Smooth muscle cell (in vitro differentiated cells): ENCODE measurements around the gene SAFB2. TPM values are rescaled to one million over a fixed set of nuclear protein-coding genes. Genes with fewer than 3 reads are reported as not detected.

Source experiments
- DNase-seq: peaks from one replicate; lab custom pipeline; 2025; ENCODE audit not compliant: unreplicated experiment; lab: John Stamatoyannopoulos, UW
- H2AFZ ChIP-seq: fragments of 200-600 bp; sonication (generic); 2 replicates; pipeline ENCODE4 v1.6.0; 2016; ENCODE audit warnings: antibody characterized with exemption, low read depth, mild to moderate bottlenecking
- H3F3A ChIP-seq: fragments of 200-600 bp; sonication (generic); 2 replicates; pipeline ENCODE4 v1.6.0; 2017; ENCODE audit warnings: antibody characterized with exemption, low read depth
- H3K27ac ChIP-seq: fragments of 200-600 bp; sonication (generic); 2 replicates; pipeline ENCODE4 v1.5.1; 2016; ENCODE audit warnings: low read depth, mild to moderate bottlenecking
- H3K27me3 ChIP-seq: fragments of 200-600 bp; sonication (generic); 2 replicates; pipeline ENCODE4 v1.6.1; 2016; ENCODE audit warnings: low read depth, mild to moderate bottlenecking
- H3K36me3 ChIP-seq: fragments of 200-600 bp; sonication (generic); 2 replicates; pipeline ENCODE4 v1.5.1; 2016; ENCODE audit warnings: low read depth
- H3K4me1 ChIP-seq: fragments of 200-600 bp; sonication (generic); 2 replicates; pipeline ENCODE4 v1.5.1; 2016; ENCODE audit warnings: low read depth
- H3K4me2 ChIP-seq: fragments of 200-600 bp; sonication (generic); 2 replicates; pipeline ENCODE4 v1.6.0; 2016; ENCODE audit warnings: mild to moderate bottlenecking
- H3K4me3 ChIP-seq: fragments of 200-600 bp; sonication (generic); 2 replicates; pipeline ENCODE4 v1.5.1; 2016; ENCODE audit warnings: mild to moderate bottlenecking
- H3K79me2 ChIP-seq: fragments of 200-600 bp; sonication (generic); 2 replicates; pipeline ENCODE4 v1.6.0; 2016; ENCODE audit warnings: low read depth, mild to moderate bottlenecking
- H3K9ac ChIP-seq: fragments of 200-600 bp; sonication (generic); 2 replicates; pipeline ENCODE4 v1.6.0; 2016; ENCODE audit warnings: low read depth
- H3K9me3 ChIP-seq: fragments of 200-600 bp; sonication (generic); replicated peaks from 2 replicates; pipeline ENCODE4 v1.5.1; 2016; ENCODE audit warnings: low read depth
- H4K20me1 ChIP-seq: fragments of 200-600 bp; sonication (generic); 2 replicates; pipeline ENCODE4 v1.6.0; 2016; ENCODE audit warnings: low read depth
- WGBS: methylation state at CpG from one replicate; pipeline ENCODE4 v1.1.7; 2016; ENCODE audit warnings: low lambda C conversion rate; 5-methylcytosine and 5-hydroxymethylcytosine counted together
- polyA plus RNA-seq: library from polyadenylated mRNA; unstranded; fragments of >200 nt; fragmentation: Nextera tagmentation; extraction: Ambion mirVana; gene quantifications from 2 replicates; pipeline ENCODE4 v1.2.1, GENCODE V29; 2016
- total RNA-seq: library from RNA; depleted of rRNA; stranded (reverse); fragments of >200 nt; gene quantifications from 2 replicates; pipeline ENCODE4 v1.2.3, GENCODE V29; 2014
- TF ChIP-seq, protein P1 (sequence below): fragments of 200-600 bp; sonication (generic); IDR thresholded peaks from 2 replicates; pipeline ENCODE4 v1.5.1; 2017; ENCODE audit warnings: borderline replicate concordance, mild to moderate bottlenecking, antibody characterized with exemption; ENCODE audit not compliant: insufficient read depth, poor library complexity, severe bottlenecking

SAFB2 gene
- total and polyA plus RNA-seq, 2 experiments from 2014 or later = 28.9 to 44.9 TPM

GRCh38 chr19:5590865-5591154, 31.8 kb downstream of the SAFB2 start:
- Histone ChIP-seq H3K9me3 (no peaks in the 10 kb centered on the region), H3K27me3 (no peaks in the 10 kb centered on the region), H3K36me3 (peaks cover 4% of the 10 kb centered on the region), H3K4me1 (peaks cover 7% of the 10 kb centered on the region), H3F3A (no peaks in the 10 kb centered on the region), H2AFZ (no peak overlapping the region), H3K79me2 (no peaks in the 10 kb centered on the region), H3K27ac (no peak overlapping the region), H4K20me1 (peaks cover 16% of the 10 kb centered on the region), H3K4me3 (no peak overlapping the region), H3K4me2 (no peak overlapping the region), H3K9ac (no peak overlapping the region)
- TF ChIP-seq, protein P1, sequence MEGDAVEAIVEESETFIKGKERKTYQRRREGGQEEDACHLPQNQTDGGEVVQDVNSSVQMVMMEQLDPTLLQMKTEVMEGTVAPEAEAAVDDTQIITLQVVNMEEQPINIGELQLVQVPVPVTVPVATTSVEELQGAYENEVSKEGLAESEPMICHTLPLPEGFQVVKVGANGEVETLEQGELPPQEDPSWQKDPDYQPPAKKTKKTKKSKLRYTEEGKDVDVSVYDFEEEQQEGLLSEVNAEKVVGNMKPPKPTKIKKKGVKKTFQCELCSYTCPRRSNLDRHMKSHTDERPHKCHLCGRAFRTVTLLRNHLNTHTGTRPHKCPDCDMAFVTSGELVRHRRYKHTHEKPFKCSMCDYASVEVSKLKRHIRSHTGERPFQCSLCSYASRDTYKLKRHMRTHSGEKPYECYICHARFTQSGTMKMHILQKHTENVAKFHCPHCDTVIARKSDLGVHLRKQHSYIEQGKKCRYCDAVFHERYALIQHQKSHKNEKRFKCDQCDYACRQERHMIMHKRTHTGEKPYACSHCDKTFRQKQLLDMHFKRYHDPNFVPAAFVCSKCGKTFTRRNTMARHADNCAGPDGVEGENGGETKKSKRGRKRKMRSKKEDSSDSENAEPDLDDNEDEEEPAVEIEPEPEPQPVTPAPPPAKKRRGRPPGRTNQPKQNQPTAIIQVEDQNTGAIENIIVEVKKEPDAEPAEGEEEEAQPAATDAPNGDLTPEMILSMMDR = no peak
- WGBS = 99% methylated on average over 9 of the region's 9 CpGs
- no peak for DNase-seq

GRCh38 chr19:5590151-5590864, 32.3 kb downstream of the SAFB2 start:
- Histone ChIP-seq H3K9me3 (no peaks in the 10 kb centered on the region), H3K27ac (no peak overlapping the region), H4K20me1 (peaks cover 21% of the 10 kb centered on the region), H3K27me3 (no peaks in the 10 kb centered on the region), H3K36me3 (peaks cover 4% of the 10 kb centered on the region), H3F3A (no peaks in the 10 kb centered on the region), H3K4me2 (no peak overlapping the region), H3K4me1 (peaks cover 12% of the 10 kb centered on the region), H3K4me3 (no peak overlapping the region), H2AFZ (no peak overlapping the region), H3K9ac (no peak overlapping the region), H3K79me2 (no peaks in the 10 kb centered on the region)
- TF ChIP-seq, protein P1 = no peak
- DNase-seq = no peak
- WGBS = 98% methylated on average over 22 of the region's 22 CpGs

DNA sequence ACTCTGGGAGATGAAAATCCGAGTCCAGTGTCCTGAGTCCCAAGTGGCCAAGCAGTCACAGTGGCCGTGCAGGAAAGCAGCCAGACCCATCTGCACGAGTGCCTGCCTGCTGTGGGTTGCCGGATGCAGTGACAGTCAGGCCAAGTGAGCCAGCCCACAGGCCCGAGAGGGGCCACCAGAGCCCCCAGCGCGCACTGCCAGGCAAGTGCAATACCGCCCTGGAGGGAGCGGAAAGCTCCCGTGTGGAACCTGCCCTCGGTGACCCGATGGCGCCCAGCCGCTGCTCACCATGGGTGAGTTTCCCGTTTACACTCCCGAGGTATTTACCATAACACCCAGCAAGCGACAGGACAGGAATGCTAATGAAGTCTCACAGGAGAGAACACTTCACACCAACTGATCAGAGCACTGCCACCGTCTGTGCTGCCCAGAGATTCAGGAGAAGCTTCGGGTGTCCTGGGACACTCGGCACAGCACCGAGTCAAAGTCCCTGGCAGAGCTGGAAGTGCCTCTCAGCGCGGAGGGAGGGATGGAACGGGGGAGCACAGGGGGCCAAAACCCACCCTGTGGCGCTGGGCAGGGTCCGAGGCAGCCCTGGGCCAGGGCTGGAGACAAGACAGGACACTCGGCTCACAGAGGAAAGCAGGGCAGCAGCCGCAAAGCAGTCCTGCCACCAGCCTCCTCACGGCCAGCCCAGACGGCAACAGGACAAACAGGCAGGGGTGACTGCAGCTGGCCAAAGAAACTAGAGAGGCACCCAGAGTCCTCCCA, 33.5 kb downstream of the SAFB2 start:
- H3K9ac ChIP-seq = no peak overlapping the region
- H4K20me1 ChIP-seq = peaks cover 21% of the 10 kb centered on the region
- no peaks in the 10 kb centered on the region for H3K9me3 ChIP-seq
- peaks cover 13% of the 10 kb centered on the region for H3K4me1 ChIP-seq
- peaks cover 4% of the 10 kb centered on the region for H3K36me3 ChIP-seq
- H3K4me2 ChIP-seq = no peak overlapping the region
- no peaks in the 10 kb centered on the region for H3F3A ChIP-seq
- H3K27me3 ChIP-seq = no peaks in the 10 kb centered on the region
- H3K79me2 ChIP-seq = no peaks in the 10 kb centered on the region
- H3K27ac ChIP-seq = no peak overlapping the region
- no peak overlapping the region for H2AFZ ChIP-seq
- no peak for DNase-seq
- no peak overlapping the region for H3K4me3 ChIP-seq
- TF ChIP-seq, protein P1 = no peak
- WGBS = 93% methylated on average over 30 of the region's 30 CpGs
